C4-2B (cell line): ENCODE measurements around the gene PLXDC1.
A peak's percentile ranks its signal among the peaks of the same experiment; 100 is the strongest.
"Not testable (repeated sequence)": the region's sequence is repeated elsewhere in the genome, so short reads cannot be mapped to it uniquely, and the experiment has no call there.

Experiments
- H3K27ac ChIP-seq: fragments of 450-650 bp; 2 replicates; pipeline ENCODE4 v1.5.1; 2017
- CTCF ChIP-seq: fragments of 450-650 bp; conservative IDR thresholded peaks from 2 replicates; pipeline ENCODE4 v1.5.1; 2017; ENCODE audit warnings: mild to moderate bottlenecking
- ZFX ChIP-seq: fragments of 450-650 bp; IDR thresholded peaks from 2 replicates; pipeline ENCODE4 v1.6.1; 2017

PLXDC1 gene

GRCh38 chr17:39134878-39135277 is 16.6 kb downstream of the PLXDC1 start:
- TF ChIP-seq ZFX (no peak), CTCF (no peak)
- no peak overlapping the region for H3K27ac ChIP-seq

GRCh38 chr17:39132192-39132610 is 19.2 kb downstream of the PLXDC1 start:
- no peak overlapping the region for H3K27ac ChIP-seq
- TF ChIP-seq ZFX = no peak
- TF ChIP-seq CTCF = no peak

GRCh38 chr17:39131616-39132015 is 19.8 kb downstream of the PLXDC1 start:
- no peak overlapping the region for H3K27ac ChIP-seq
- TF ChIP-seq CTCF (no peak), ZFX (no peak)

- TF ChIP-seq ZFX (no peak), CTCF (no peak)
- no peak overlapping the region for H3K27ac ChIP-seq
Observed at GRCh38 chr17:39130205-39130604, 21.2 kb downstream of the PLXDC1 start.

- H3K27ac ChIP-seq = not testable (repeated sequence)
Observed at GRCh38 chr17:39129544-39129943, 21.9 kb downstream of the PLXDC1 start.

- TF ChIP-seq ZFX (no peak), CTCF (no peak)
Observed at GRCh38 chr17:39126436-39126835, 25.0 kb downstream of the PLXDC1 start.

GRCh38 chr17:39125143-39125875 is 26.1 kb downstream of the PLXDC1 start:
- no peak for TF ChIP-seq ZFX
- TF ChIP-seq CTCF = no peak
- H3K27ac ChIP-seq = no peak overlapping the region

More at GRCh38 chr17:39126436-39126835, 25.0 kb downstream of the PLXDC1 start:
- H3K27ac ChIP-seq = no peak overlapping the region

- TF ChIP-seq CTCF (no peak), ZFX (no peak)
- peak overlapping the region; percentile 17 for H3K27ac ChIP-seq
Observed at GRCh38 chr17:39123627-39124026, 27.8 kb downstream of the PLXDC1 start.
